Muscle of leg (tissue), 11 donors: ENCODE measurements around the gene APOL2. TPM values are rescaled to one million over a fixed set of nuclear protein-coding genes. Genes with fewer than 3 reads are reported as not detected.
A peak's percentile ranks its signal among the peaks of the same experiment; 100 is the strongest.
"Not testable (repeated sequence)": the region's sequence is repeated elsewhere in the genome, so short reads cannot be mapped to it uniquely, and the experiment has no call there.

ENCODE experiments used
- DNase-seq: peaks from one replicate; pipeline ENCODE4 v3.0.0; 2013
- H3K27ac ChIP-seq: one replicate; pipeline ENCODE4 v1.5.1; 2013; ENCODE audit warnings: mild to moderate bottlenecking, low read length, control low read depth
- H3K27me3 ChIP-seq: one replicate; pipeline ENCODE4 v1.6.1; 2013; ENCODE audit warnings: low read length; ENCODE audit not compliant: control insufficient read depth, insufficient read depth
- H3K36me3 ChIP-seq: one replicate; pipeline ENCODE4 v1.6.1; 2013; ENCODE audit warnings: low read length; ENCODE audit not compliant: control insufficient read depth, insufficient read depth
- H3K4me1 ChIP-seq: one replicate; pipeline ENCODE4 v1.6.1; 2013; ENCODE audit warnings: low read length; ENCODE audit not compliant: control insufficient read depth, insufficient read depth
- H3K4me3 ChIP-seq: one replicate; pipeline ENCODE4 v1.5.1; 2013; ENCODE audit warnings: low read length, control low read depth
- H3K9me3 ChIP-seq: replicated peaks from 2 replicates; pipeline ENCODE4 v1.6.1; 2013; ENCODE audit warnings: low read depth, low read length; ENCODE audit not compliant: control insufficient read depth
- WGBS: methylation state at CpG from one replicate; pipeline ENCODE4 v1.1.5; 2013; ENCODE audit warnings: missing lambda C conversion rate; ENCODE audit not compliant: insufficient coverage; 5-methylcytosine and 5-hydroxymethylcytosine counted together
- polyA plus RNA-seq, 8 donors: library from polyadenylated mRNA; unstranded; fragments of 120-200 nt; gene quantifications; one replicate each; pipeline versions ENCODE4 v1.2.1 to v1.2.3, GENCODE V29; 2013; ENCODE audit warnings: inconsistent platforms in 1 of 8, low replicate concordance in 1 of 8; ENCODE audit not compliant: insufficient read length in 8 of 8, insufficient read depth in 1 of 8
- total RNA-seq: library from RNA; stranded (reverse); fragments of 120-200 nt; gene quantifications from one replicate; pipeline ENCODE4 v1.2.4, GENCODE V29; 2013

APOL2 gene
- total and polyA plus RNA-seq, 9 donors: 15.9 to 23.8 (median 18.8) TPM

- not testable (repeated sequence) for DNase-seq, H3K4me3 ChIP-seq, H3K27me3 ChIP-seq, H3K36me3 ChIP-seq, H3K9me3 ChIP-seq
- H3K4me1 ChIP-seq: peaks cover 46% of the 10 kb centered on the region
- WGBS: no CpG with 5 or more reads among the region's 5 CpGs
- H3K27ac ChIP-seq: peak overlapping the region; percentile 92
Observed at GRCh38 chr22:36201025-36201424, 38.3 kb downstream of the APOL2 start.

GRCh38 chr22:36199001-36199551 is 40.3 kb downstream of the APOL2 start:
- Histone ChIP-seq H3K4me1 (peaks cover 53% of the 10 kb centered on the region), H3K9me3 (no peaks in the 10 kb centered on the region), H3K27ac (peak overlapping the region; percentile 47), H3K27me3 (no peaks in the 10 kb centered on the region), H3K4me3 (no peak overlapping the region), H3K36me3 (no peaks in the 10 kb centered on the region)
- no peak for DNase-seq
- 100% methylated on average over 1 of the region's 5 CpGs for WGBS

- H3K36me3 ChIP-seq: no peaks in the 10 kb centered on the region
- no peak overlapping the region for H3K27ac ChIP-seq
- no peak for DNase-seq
- no peaks in the 10 kb centered on the region for H3K9me3 ChIP-seq
- 87% methylated on average over 3 of the region's 3 CpGs for WGBS
- no peaks in the 10 kb centered on the region for H3K27me3 ChIP-seq
- no peak overlapping the region for H3K4me3 ChIP-seq
- H3K4me1 ChIP-seq: peaks cover 53% of the 10 kb centered on the region
Observed at GRCh38 chr22:36198536-36198935, 40.8 kb downstream of the APOL2 start.

DNA sequence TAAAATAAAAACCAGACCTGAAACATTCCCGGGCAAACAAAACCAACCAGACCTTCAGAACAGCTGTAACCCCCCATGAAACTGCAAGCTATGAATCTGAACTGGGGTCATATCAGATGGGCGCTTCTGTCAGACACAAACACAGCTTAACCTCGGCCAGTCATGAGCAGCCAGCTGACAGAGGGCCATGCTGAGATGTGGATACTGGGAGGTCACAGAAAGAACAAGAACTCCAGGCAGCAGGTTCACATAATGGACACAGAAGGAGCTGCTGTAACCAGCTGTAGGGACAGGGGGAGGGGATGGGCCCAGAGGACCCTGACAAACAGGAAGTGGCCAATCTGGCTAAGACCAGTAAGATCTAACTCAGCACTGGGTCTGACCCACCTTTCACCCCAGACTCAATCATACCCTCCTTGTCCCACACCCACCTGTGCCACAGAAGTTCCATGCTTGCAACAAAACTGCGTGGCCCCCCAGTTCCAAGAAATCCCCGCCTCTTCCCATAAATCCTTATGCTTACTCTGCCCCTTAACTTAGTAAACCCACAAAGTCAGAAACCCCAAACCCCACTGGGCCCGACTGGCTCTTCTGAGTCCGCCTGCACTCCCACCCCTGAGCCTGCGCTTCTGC is 41.7 kb downstream of the APOL2 start:
- 40% methylated on average over 5 of the region's 8 CpGs for whole genome bisulfite sequencing

DNA sequence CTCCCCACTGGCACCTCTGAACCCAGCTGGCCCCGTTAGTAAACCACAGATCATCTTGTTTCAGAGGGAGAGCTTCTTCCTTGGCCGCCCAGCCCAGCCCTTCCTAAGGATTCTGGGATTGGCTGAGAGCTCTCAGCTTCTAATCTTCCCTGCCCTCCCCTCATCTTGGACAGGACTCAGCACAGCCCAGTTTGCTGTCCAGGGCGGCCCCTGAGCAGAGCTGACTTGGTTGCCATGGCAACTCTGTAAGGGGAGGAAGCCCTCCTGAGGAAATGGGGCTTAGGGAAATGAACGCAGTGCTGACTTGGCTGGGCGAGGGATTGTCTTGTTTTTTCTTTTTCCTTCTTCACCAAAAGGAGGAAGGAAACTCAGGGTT is 42.3 kb downstream of the APOL2 start:
- DNase-seq: peak; percentile 94
- no peaks in the 10 kb centered on the region for H3K9me3 ChIP-seq
- H3K4me1 ChIP-seq: peaks cover 44% of the 10 kb centered on the region
- H3K27me3 ChIP-seq: no peaks in the 10 kb centered on the region
- no peaks in the 10 kb centered on the region for H3K36me3 ChIP-seq
- peak overlapping the region; percentile 87 for H3K27ac ChIP-seq
- H3K4me3 ChIP-seq: no peak overlapping the region
- WGBS: 0% methylated on average over 1 of the region's 5 CpGs

More for the DNA sequence above, 41.7 kb downstream of the APOL2 start:
- no peaks in the 10 kb centered on the region for H3K27me3 ChIP-seq
- no peaks in the 10 kb centered on the region for H3K36me3 ChIP-seq
- H3K4me3 ChIP-seq: no peak overlapping the region
- peaks cover 48% of the 10 kb centered on the region for H3K4me1 ChIP-seq
- no peaks in the 10 kb centered on the region for H3K9me3 ChIP-seq
- peak; percentile 75 for DNase-seq
- H3K27ac ChIP-seq: peak overlapping the region; percentile 87

- peak; percentile 54 for DNase-seq
- Histone ChIP-seq H3K4me3 (no peak overlapping the region), H3K4me1 (peaks cover 40% of the 10 kb centered on the region), H3K27me3 (no peaks in the 10 kb centered on the region), H3K36me3 (no peaks in the 10 kb centered on the region), H3K9me3 (no peaks in the 10 kb centered on the region), H3K27ac (peak overlapping the region; percentile 87)
- 3% methylated on average over 3 of the region's 6 CpGs for WGBS
Observed at GRCh38 chr22:36196254-36197064, 42.9 kb downstream of the APOL2 start.

DNA sequence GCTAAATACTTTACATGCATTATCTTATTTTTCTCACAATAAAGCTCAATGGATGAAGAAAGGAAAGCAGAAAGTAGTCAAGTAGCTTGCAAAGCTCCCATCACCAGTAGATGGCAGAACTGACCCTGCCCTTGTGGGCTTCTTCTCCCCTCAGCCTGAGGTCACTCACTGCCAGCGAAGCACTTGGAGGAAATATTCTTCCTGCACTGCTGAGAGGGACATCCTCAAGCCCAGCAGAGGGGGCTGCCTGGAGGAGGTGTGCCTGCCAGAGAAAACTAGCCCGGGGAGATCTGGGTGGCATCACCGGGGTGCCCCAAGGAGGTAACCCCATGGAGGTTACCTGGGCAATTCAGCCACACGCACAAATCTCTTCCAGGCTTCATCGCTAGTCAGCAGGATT is 44.4 kb downstream of the APOL2 start:
- 38% methylated on average over 4 of the region's 5 CpGs for WGBS
- Histone ChIP-seq H3K4me1 (peaks cover 43% of the 10 kb centered on the region), H3K4me3 (no peak overlapping the region), H3K27ac (no peak overlapping the region), H3K9me3 (no peaks in the 10 kb centered on the region), H3K36me3 (no peaks in the 10 kb centered on the region), H3K27me3 (no peaks in the 10 kb centered on the region)
- peak; percentile 84 for DNase-seq

DNA sequence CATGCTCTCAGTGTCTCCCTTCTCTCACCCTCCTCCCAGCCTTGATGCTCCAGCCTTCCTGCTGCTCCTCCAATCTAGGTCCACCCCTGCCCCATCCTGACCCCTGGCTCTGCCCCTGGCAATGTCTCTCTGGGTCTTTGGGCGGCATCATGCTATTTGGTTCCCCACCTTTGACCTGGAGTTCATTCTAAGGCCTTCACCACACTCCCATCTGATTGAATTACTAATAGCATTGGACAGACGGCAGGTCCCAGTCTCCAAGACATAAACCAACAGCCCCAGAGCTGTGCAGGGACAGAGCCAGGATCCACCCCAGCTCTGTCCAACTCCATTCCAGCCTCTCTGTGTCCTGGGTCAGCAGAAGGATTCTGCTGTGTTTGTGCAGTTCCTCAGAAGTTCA is 44.9 kb downstream of the APOL2 start:
- H3K9me3 ChIP-seq: no peaks in the 10 kb centered on the region
- WGBS: 71% methylated on average over 1 of the region's 2 CpGs
- H3K27me3 ChIP-seq: no peaks in the 10 kb centered on the region
- H3K4me1 ChIP-seq: peaks cover 43% of the 10 kb centered on the region
- no peak overlapping the region for H3K27ac ChIP-seq
- H3K4me3 ChIP-seq: no peak overlapping the region
- H3K36me3 ChIP-seq: no peaks in the 10 kb centered on the region
- no peak for DNase-seq

DNA sequence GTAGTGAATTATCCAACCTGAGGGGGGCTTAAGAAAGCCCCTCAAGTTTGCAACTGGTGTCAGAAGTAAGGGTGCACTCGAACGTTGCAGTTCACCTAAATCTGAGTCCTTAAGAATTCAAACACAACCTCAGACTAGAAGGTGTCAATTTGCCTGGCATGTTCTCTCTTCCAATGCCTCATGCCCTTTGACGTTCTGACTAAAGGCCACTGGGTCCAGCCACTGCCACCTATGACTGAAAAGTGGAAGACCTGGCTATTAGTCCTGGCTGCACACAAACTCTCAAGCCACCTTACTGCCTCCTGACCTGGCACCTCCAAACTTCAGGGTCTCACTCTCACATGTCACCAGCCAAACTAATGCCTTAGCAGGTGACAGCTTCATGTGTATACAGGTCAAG is 45.8 kb downstream of the APOL2 start:
- Histone ChIP-seq H3K36me3 (no peaks in the 10 kb centered on the region), H3K4me3 (no peak overlapping the region), H3K9me3 (no peaks in the 10 kb centered on the region), H3K27ac (no peak overlapping the region), H3K4me1 (peaks cover 37% of the 10 kb centered on the region), H3K27me3 (no peaks in the 10 kb centered on the region)
- no peak for DNase-seq
- WGBS: 72% methylated on average over 3 of the region's 3 CpGs

DNA sequence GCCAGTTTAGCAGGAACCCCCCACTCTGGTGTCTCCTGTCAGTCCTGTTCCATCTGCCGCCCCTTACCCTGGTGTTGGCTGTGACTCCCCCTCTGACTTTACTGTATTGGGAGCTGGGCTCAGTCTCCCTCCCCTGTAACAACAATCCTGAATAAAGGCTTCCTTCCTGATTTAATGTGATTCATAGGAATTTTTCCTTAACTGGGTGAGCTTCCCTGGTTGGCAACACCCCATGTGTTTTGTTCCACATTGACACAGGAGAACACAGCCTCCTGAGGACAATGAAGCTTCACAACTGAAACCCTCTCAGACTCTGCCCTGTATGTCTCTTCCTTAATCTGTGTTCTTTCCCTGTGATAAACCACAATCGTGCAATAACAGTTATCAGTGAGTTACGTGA is 46.2 kb downstream of the APOL2 start:
- H3K27me3 ChIP-seq: no peaks in the 10 kb centered on the region
- 80% methylated on average over 1 of the region's 3 CpGs for WGBS
- peaks cover 34% of the 10 kb centered on the region for H3K4me1 ChIP-seq
- no peak overlapping the region for H3K4me3 ChIP-seq
- no peak for DNase-seq
- H3K36me3 ChIP-seq: no peaks in the 10 kb centered on the region
- no peak overlapping the region for H3K27ac ChIP-seq
- H3K9me3 ChIP-seq: no peaks in the 10 kb centered on the region
